ENCODE results near the gene MAP1LC3A. TPM values are rescaled to one million over a fixed set of nuclear protein-coding genes. Genes with fewer than 3 reads are reported as not detected.
A peak's percentile ranks its signal among the peaks of the same experiment; 100 is the strongest.

The MAP1LC3A gene
- total RNA-seq, 3 donors from 2014 or later (not counting 1 experiment from before 2014, with no cell fraction given): 12.7 to 20.4 (median 19.8) TPM

- DNase-seq: no peak
- Mint-ChIP-seq H3K4me1 (peaks cover 8 to 9% of the 10 kb centered on the region in 2 donors), H3K27ac (peak overlapping the region; percentile 62 to 89), H3K27me3 (ENCODE audit: low read depth in 2 of 2) (no peaks in the 10 kb centered on the region), H3K36me3 (no peaks in the 10 kb centered on the region), H3K4me3 (no peak overlapping the region), H3K9me3 (no peaks in the 10 kb centered on the region)
- ATAC-seq: peak; percentile 44 to 72 (median 72)
- no peaks in the 10 kb centered on the region for H3K27me3 ChIP-seq (ENCODE audit: control insufficient read depth, insufficient read depth, low read length)
- peaks cover 17% of the 10 kb centered on the region for H3K36me3 ChIP-seq (ENCODE audit: control insufficient read depth, insufficient read depth, low read length)
- 49% methylated on average over 2 of the region's 3 CpGs for WGBS (ENCODE audit: insufficient coverage)
- H3K9me3 ChIP-seq (ENCODE audit: control insufficient read depth, insufficient read depth, low read length): no peaks in the 10 kb centered on the region
- intact Hi-C loops (cut with micrococcal nuclease): no loop called here
- no peak overlapping the region for H3K4me3 ChIP-seq (ENCODE audit: low read length)
- no peak overlapping the region for H3K27ac ChIP-seq (ENCODE audit: low read length)
- TF ChIP-seq, protein P1, sequence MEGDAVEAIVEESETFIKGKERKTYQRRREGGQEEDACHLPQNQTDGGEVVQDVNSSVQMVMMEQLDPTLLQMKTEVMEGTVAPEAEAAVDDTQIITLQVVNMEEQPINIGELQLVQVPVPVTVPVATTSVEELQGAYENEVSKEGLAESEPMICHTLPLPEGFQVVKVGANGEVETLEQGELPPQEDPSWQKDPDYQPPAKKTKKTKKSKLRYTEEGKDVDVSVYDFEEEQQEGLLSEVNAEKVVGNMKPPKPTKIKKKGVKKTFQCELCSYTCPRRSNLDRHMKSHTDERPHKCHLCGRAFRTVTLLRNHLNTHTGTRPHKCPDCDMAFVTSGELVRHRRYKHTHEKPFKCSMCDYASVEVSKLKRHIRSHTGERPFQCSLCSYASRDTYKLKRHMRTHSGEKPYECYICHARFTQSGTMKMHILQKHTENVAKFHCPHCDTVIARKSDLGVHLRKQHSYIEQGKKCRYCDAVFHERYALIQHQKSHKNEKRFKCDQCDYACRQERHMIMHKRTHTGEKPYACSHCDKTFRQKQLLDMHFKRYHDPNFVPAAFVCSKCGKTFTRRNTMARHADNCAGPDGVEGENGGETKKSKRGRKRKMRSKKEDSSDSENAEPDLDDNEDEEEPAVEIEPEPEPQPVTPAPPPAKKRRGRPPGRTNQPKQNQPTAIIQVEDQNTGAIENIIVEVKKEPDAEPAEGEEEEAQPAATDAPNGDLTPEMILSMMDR (IDR thresholded peaks at IDR 0.05): no peak
- H3K4me1 ChIP-seq (ENCODE audit: control insufficient read depth, insufficient read depth, low read length): no peaks in the 10 kb centered on the region
Observed at GRCh38 chr20:34570859-34571306, 12.4 kb downstream of the MAP1LC3A start.

- Mint-ChIP-seq H3K36me3 (no peaks in the 10 kb centered on the region), H3K4me1 (peaks cover 8 to 9% of the 10 kb centered on the region in 2 donors), H3K27me3 (ENCODE audit: low read depth in 2 of 2) (no peaks in the 10 kb centered on the region), H3K9me3 (no peaks in the 10 kb centered on the region), H3K27ac (peak overlapping the region in 1 of 2 donors; percentile 89), H3K4me3 (no peak overlapping the region)
- WGBS (ENCODE audit: insufficient coverage): 97% methylated on average over 3 of the region's 5 CpGs
- no peaks in the 10 kb centered on the region for H3K4me1 ChIP-seq (ENCODE audit: control insufficient read depth, insufficient read depth, low read length)
- no peak overlapping the region for H3K4me3 ChIP-seq (ENCODE audit: low read length)
- TF ChIP-seq, protein P1 (IDR thresholded peaks at IDR 0.05): no peak
- peaks cover 17% of the 10 kb centered on the region for H3K36me3 ChIP-seq (ENCODE audit: control insufficient read depth, insufficient read depth, low read length)
- intact Hi-C loops (cut with micrococcal nuclease): no loop called here
- no peaks in the 10 kb centered on the region for H3K9me3 ChIP-seq (ENCODE audit: control insufficient read depth, insufficient read depth, low read length)
- no peaks in the 10 kb centered on the region for H3K27me3 ChIP-seq (ENCODE audit: control insufficient read depth, insufficient read depth, low read length)
- no peak for DNase-seq
- H3K27ac ChIP-seq (ENCODE audit: low read length): no peak overlapping the region
- ATAC-seq: no peak
Observed at GRCh38 chr20:34571753-34572152, 13.2 kb downstream of the MAP1LC3A start.

DNA sequence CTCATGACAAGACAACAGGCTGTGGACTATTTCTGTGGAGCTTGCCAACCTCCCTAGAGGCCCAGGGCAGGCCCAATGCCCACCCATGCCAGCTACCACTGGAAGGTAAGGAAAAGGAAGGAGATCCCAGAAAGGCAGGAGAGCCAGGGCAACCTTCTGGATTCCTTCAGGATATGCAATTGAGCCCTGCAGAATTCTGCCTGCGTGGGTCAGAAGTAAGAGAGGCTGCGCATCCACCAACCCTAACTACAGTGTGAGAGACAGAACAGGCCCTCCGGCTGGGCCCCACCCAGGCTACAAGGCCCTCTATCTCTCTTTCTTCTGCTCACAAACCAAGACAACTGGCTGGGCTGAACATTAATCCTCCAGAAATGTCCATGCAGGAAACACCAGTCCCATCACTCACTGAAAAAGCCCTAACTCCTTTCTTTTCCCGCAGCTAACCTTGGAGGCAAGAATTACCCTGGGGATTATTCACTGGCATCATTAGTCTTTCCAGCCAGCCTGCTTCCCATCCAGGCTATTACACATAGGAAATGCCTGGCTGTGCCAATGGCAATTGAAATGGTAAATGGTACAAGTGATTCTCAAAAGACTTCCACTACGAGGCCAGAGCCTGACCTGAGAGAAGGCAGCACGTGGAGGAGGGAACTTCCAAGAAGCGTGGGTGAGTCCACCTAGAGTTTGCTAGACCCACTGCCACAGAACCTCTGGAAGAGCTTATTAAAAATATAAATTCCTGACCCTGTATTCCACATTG lies 15.2 kb downstream of the MAP1LC3A start:
- H3K27me3 Mint-ChIP-seq (ENCODE audit: low read depth in 2 of 2): no peaks in the 10 kb centered on the region
- H3K4me3 Mint-ChIP-seq: no peak overlapping the region
- Histone ChIP-seq H3K4me1 (ENCODE audit: control insufficient read depth, insufficient read depth, low read length) (no peaks in the 10 kb centered on the region), H3K36me3 (ENCODE audit: control insufficient read depth, insufficient read depth, low read length) (peaks cover 17% of the 10 kb centered on the region), H3K27me3 (ENCODE audit: control insufficient read depth, insufficient read depth, low read length) (no peaks in the 10 kb centered on the region), H3K27ac (ENCODE audit: low read length) (no peak overlapping the region), H3K4me3 (ENCODE audit: low read length) (no peak overlapping the region), H3K9me3 (ENCODE audit: control insufficient read depth, insufficient read depth, low read length) (no peaks in the 10 kb centered on the region)
- no peaks in the 10 kb centered on the region for H3K36me3 Mint-ChIP-seq
- WGBS (ENCODE audit: insufficient coverage): 97% methylated on average over 7 of the region's 7 CpGs
- TF ChIP-seq, protein P1 (IDR thresholded peaks at IDR 0.05): no peak
- ATAC-seq (no peak), DNase-seq (no peak)
- intact Hi-C loops (cut with micrococcal nuclease): no loop called here
- no peaks in the 10 kb centered on the region for H3K9me3 Mint-ChIP-seq
- no peak overlapping the region for H3K27ac Mint-ChIP-seq
- H3K4me1 Mint-ChIP-seq: peaks cover 8 to 9% of the 10 kb centered on the region in 2 donors
